Sigmoid colon (tissue), 7 donors: ENCODE measurements around the gene ADARB2. TPM values are rescaled to one million over a fixed set of nuclear protein-coding genes. Genes with fewer than 3 reads are reported as not detected.

Source experiments
- DNase-seq: peaks from one replicate; pipeline ENCODE4 v3.0.0-alpha.2; 2019
- H3K27ac ChIP-seq, 4 donors: fragments of 200-600 bp; sonication (generic); one replicate each; pipeline ENCODE4 v1.5.1; 2016 to 2019; ENCODE audit warnings: mild to moderate bottlenecking in 1 of 4
- H3K27me3 ChIP-seq, 3 donors: fragments of 200-600 bp; sonication (generic); one replicate each; pipeline ENCODE4 v1.5.1; 2019; ENCODE audit warnings: mild to moderate bottlenecking in 1 of 3
- H3K36me3 ChIP-seq, 4 donors: fragments of 200-600 bp; sonication (generic); one replicate each; pipeline ENCODE4 v1.5.1; 2016 to 2019
- H3K4me1 ChIP-seq, 4 donors: fragments of 200-600 bp; sonication (generic); one replicate each; pipeline ENCODE4 v1.5.1; 2017 to 2019
- H3K4me3 ChIP-seq, 4 donors: fragments of 200-600 bp; sonication (generic); one replicate each; pipeline ENCODE4 v1.5.1; 2017 to 2019; ENCODE audit warnings: mild to moderate bottlenecking in 2 of 4, moderate library complexity in 1 of 4
- H3K9me3 ChIP-seq, 4 donors: fragments of 200-600 bp in 3 of 4; sonication (generic) in 3 of 4; one replicate each; pipeline versions ENCODE4 v1.5.1 to v1.6.1; 2013 to 2019
- EP300 ChIP-seq, 4 donors: sonication (generic); formaldehyde crosslinking; IDR thresholded peaks; one replicate each; pipeline ENCODE4 v1.6.1; 2017; ENCODE audit warnings: antibody characterized with exemption in 4 of 4
- POLR2A ChIP-seq, 2 donors: fragments of 450-650 bp; IDR thresholded peaks; one replicate each; pipeline ENCODE4 v1.6.1; 2016; ENCODE audit warnings: antibody characterized with exemption in 2 of 2, mild to moderate bottlenecking in 2 of 2, moderate library complexity in 2 of 2
- POLR2AphosphoS5 ChIP-seq, 4 donors: sonication (generic); formaldehyde crosslinking; IDR thresholded peaks; one replicate each; pipeline ENCODE4 v1.6.1; 2017; ENCODE audit warnings: antibody characterized with exemption in 4 of 4
- WGBS, 2 donors: extraction: QIAGEN DNeasy Blood & Tissue Kit; methylation state at CpG; one replicate each; pipeline ENCODE4 v1.1.7; 2013; 5-methylcytosine and 5-hydroxymethylcytosine counted together
- intact Hi-C: fragments of 100-400 bp; cut with DNase I; formaldehyde crosslinking; loops from one replicate; pipeline ENCODE4 v1.15.1; 2023
- polyA plus RNA-seq, 3 donors: library from polyadenylated mRNA; stranded (reverse); fragments of 200-250 nt; gene quantifications; one replicate each; pipeline ENCODE4 v1.2.3, GENCODE V29; 2013
- total RNA-seq, 4 donors: library from RNA; depleted of rRNA; stranded (reverse); fragments of >200 nt; gene quantifications; one replicate each; pipeline ENCODE4 v1.1.0, GENCODE V29; 2016
- TF ChIP-seq, protein P1 (sequence below), 4 experiments: fragments of 450-650 bp in 3 of 4; fragments of 200-600 bp in 1 of 4; IDR thresholded peaks; one replicate each; pipeline ENCODE4 v1.5.1; 2016 to 2019; ENCODE audit warnings: antibody characterized with exemption in 4 of 4, mild to moderate bottlenecking in 3 of 4, moderate library complexity in 2 of 4
- donor health status: healthy with polysubstance abuse.
- donor health status: Bipolar disorder and iron deficiency.
- donor health status: healthy.

Gene ADARB2
- total and polyA plus RNA-seq, 7 donors = 0.60 to 5.9 (median 3.5) TPM; not detected in 1

DNA sequence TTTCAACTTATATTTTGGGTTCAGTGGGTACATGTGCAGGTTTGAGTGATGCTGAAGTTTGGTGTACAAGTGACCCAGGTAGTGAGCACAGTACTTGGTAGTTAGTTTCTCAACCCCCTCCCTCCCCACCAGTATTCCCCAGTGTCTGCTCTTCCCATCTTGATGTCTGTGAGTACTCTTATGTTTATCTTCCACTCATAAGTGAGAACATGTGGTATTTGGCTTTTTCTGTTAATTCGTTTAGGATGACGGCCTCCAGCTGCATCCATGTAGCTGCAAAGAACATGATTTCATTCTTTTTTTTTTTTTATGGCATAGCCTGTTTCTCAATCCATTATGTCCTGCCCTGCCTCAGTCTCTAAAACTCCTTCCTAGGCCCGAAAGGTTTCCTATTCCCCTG lies 459.0 kb downstream of the ADARB2 start:
- intact Hi-C loops = no loop called here

DNA sequence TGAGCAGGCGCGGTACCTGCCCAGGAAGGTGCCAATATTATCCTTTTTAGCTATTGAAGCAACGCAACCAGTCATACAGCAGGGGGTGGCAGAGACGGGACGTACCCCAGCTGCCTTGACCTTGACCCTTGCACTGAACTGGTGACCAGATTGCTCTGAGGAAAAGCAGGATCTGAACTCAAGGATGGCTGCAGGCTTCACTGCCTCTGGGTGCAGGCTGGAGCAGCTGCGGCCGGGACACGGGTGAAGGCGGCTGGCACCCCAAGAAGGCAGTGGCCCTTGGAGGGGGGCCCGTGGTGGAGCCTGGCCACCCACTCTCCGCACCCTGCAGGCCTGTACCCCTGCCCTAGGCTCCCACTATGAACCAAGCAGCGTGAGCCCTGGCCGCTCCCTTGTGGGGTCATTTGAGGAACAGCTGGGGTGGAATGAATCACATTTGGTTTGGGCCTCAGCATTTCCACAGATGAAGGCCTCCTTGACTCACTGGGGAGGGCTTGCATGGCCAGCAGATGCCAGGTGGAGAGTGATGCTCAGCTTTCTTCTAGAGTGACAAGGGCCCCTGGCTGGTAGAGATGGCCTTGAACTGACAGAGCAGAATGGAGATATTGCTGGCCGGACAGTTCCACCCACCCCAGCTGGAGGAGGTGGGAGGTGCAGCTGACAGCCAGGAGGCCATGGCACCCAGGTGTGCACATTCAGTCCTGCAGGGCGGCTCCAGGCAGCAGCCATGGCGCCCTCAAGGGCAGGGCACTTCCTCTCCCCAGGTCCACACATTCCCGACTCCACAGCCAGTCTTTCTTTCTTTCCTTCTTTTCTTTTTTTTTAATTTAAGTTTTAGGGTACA lies 462.4 kb downstream of the ADARB2 start:
- TF ChIP-seq POLR2AphosphoS5 (IDR thresholded peaks at IDR 0.05) = no peak
- no peak for TF ChIP-seq POLR2A (IDR thresholded peaks at IDR 0.05)
- TF ChIP-seq EP300 (IDR thresholded peaks at IDR 0.05) = no peak
- TF ChIP-seq, protein P1, sequence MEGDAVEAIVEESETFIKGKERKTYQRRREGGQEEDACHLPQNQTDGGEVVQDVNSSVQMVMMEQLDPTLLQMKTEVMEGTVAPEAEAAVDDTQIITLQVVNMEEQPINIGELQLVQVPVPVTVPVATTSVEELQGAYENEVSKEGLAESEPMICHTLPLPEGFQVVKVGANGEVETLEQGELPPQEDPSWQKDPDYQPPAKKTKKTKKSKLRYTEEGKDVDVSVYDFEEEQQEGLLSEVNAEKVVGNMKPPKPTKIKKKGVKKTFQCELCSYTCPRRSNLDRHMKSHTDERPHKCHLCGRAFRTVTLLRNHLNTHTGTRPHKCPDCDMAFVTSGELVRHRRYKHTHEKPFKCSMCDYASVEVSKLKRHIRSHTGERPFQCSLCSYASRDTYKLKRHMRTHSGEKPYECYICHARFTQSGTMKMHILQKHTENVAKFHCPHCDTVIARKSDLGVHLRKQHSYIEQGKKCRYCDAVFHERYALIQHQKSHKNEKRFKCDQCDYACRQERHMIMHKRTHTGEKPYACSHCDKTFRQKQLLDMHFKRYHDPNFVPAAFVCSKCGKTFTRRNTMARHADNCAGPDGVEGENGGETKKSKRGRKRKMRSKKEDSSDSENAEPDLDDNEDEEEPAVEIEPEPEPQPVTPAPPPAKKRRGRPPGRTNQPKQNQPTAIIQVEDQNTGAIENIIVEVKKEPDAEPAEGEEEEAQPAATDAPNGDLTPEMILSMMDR (IDR thresholded peaks at IDR 0.05) = no peak
- Histone ChIP-seq H3K4me1 (no peaks in the 10 kb centered on the region), H3K9me3 (no peaks in the 10 kb centered on the region), H3K4me3 (no peak overlapping the region), H3K36me3 (no peaks in the 10 kb centered on the region), H3K27ac (no peak overlapping the region), H3K27me3 (no peaks in the 10 kb centered on the region)
- 91 to 92% methylated on average over 17 of the region's 17 CpGs for WGBS, 2 donors
- intact Hi-C loops = no loop called here
- no peak for DNase-seq

More for the DNA sequence above, 459.0 kb downstream of the ADARB2 start:
- no peaks in the 10 kb centered on the region for H3K4me1 ChIP-seq
- no peak overlapping the region for H3K4me3 ChIP-seq
- no peak overlapping the region for H3K27ac ChIP-seq
- TF ChIP-seq, protein P1 (IDR thresholded peaks at IDR 0.05) = no peak
- TF ChIP-seq EP300 (IDR thresholded peaks at IDR 0.05) = no peak
- no peak for TF ChIP-seq POLR2AphosphoS5 (IDR thresholded peaks at IDR 0.05)
- TF ChIP-seq POLR2A (IDR thresholded peaks at IDR 0.05) = no peak
- 70 to 82% methylated on average over 3 of the region's 3 CpGs for WGBS, 2 donors
- H3K36me3 ChIP-seq = no peaks in the 10 kb centered on the region
- no peak for DNase-seq
- no peaks in the 10 kb centered on the region for H3K9me3 ChIP-seq
- H3K27me3 ChIP-seq = no peaks in the 10 kb centered on the region

DNA sequence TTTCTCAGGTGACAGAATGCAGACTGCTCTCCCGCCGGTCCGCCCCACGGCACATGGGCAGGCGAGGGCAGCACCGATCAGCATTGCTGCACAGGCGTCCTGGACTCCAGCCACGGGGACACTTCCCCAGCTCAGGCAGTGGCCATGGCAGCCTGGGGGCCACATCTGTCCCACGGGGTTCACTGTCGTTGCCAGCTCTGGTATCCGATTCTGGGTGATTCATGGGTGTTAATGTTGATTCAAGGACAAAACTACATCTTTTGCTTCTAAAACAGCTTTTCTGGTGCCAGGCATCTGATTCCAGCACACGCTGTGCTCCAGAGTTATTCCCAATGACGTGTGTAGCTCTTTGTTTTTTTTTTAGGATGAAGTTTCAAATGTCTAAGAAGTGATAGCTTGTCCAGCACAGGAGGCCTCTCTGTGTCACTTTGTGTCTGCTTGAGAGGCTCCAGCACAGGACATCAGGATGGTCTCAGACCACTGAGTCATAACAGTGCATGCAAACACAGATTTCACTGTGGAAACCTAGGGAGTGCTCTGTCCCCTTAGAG lies 463.1 kb downstream of the ADARB2 start:
- no peak for DNase-seq
- no peaks in the 10 kb centered on the region for H3K9me3 ChIP-seq
- H3K4me1 ChIP-seq = no peaks in the 10 kb centered on the region
- TF ChIP-seq, protein P1 (IDR thresholded peaks at IDR 0.05) = no peak
- TF ChIP-seq POLR2A (IDR thresholded peaks at IDR 0.05) (no peak), POLR2AphosphoS5 (IDR thresholded peaks at IDR 0.05) (no peak), EP300 (IDR thresholded peaks at IDR 0.05) (no peak)
- H3K4me3 ChIP-seq = no peak overlapping the region
- no peak overlapping the region for H3K27ac ChIP-seq
- H3K36me3 ChIP-seq = no peaks in the 10 kb centered on the region
- intact Hi-C loops = no loop called here
- no peaks in the 10 kb centered on the region for H3K27me3 ChIP-seq
- WGBS, 2 donors = 90 to 91% methylated on average over 13 of the region's 13 CpGs

DNA sequence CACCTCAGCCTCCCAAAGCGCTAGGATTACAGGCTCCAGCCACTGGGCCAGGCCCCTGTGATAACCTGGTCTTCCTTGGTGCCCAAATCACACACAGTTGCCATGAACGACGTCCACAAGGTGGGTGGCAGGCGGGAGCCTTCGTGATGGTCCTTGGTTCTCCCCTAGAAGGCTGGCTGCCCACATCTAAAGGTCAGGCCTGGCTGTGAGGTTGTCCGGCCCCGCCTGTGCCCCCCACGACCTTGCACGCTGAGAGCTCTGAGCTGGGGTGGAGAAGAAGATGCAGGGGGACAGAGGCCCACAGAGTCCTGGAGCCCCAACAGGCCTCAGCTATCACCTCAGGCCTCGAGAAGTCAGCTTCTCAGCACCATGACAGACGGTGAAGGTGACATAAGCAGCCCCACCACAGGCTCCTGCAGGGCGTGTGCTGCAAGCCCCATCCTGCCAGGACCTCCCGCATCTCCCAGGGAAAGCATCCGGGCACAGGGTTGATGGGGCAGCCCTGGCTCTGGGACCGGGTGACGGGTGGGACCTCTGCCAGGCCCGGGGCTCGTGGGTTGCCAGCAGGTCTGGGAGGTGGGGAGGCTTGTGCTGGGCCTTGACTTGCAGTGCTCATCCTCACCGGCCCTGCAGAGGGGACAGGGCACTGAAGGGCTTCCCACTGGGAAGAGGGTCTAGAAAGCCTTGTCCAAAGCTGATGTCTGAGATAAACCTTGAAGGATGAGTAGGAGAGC lies 463.8 kb downstream of the ADARB2 start:
- H3K4me1 ChIP-seq = no peaks in the 10 kb centered on the region
- no peak overlapping the region for H3K4me3 ChIP-seq
- H3K27ac ChIP-seq = no peak overlapping the region
- H3K27me3 ChIP-seq = no peaks in the 10 kb centered on the region
- intact Hi-C loops = no loop called here
- TF ChIP-seq, protein P1 (IDR thresholded peaks at IDR 0.05) = no peak
- TF ChIP-seq POLR2A (IDR thresholded peaks at IDR 0.05) (no peak), POLR2AphosphoS5 (IDR thresholded peaks at IDR 0.05) (no peak), EP300 (IDR thresholded peaks at IDR 0.05) (no peak)
- H3K9me3 ChIP-seq = no peaks in the 10 kb centered on the region
- DNase-seq = no peak
- H3K36me3 ChIP-seq = no peaks in the 10 kb centered on the region
- WGBS, 2 donors = 91 to 93% methylated on average over 19 of the region's 19 CpGs
